HUDEP-2 (cell line): ENCODE results near the gene EEA1.
A peak's percentile ranks its signal among the peaks of the same experiment; 100 is the strongest.
"Not testable (repeated sequence)": the region's sequence is repeated elsewhere in the genome, so short reads cannot be mapped to it uniquely, and the experiment has no call there.

Experiments used
- DNase-seq, 76 experiments: peaks; one replicate each; lab custom pipeline; 2025; ENCODE audit not compliant: unreplicated experiment in 76 of 76; lab: John Stamatoyannopoulos, UW

Gene EEA1

GRCh38 chr12:92827836-92828431 lies 101.2 kb downstream of the EEA1 start:
- peak in 41 of 76 experiments; percentile 1 to 45 (median 16) for DNase-seq

GRCh38 chr12:92821142-92821541 lies 108.0 kb downstream of the EEA1 start:
- no peak for DNase-seq

GRCh38 chr12:92814584-92814983 lies 114.5 kb downstream of the EEA1 start:
- DNase-seq = no peak

GRCh38 chr12:92810370-92810769 lies 118.7 kb downstream of the EEA1 start:
- DNase-seq = no peak

GRCh38 chr12:92803903-92804302 lies 125.2 kb downstream of the EEA1 start:
- DNase-seq = no peak

- no peak for DNase-seq
These were observed 126.2 kb downstream of the EEA1 start for GRCh38 chr12:92802906-92803305.

GRCh38 chr12:92796650-92797049 lies 132.4 kb downstream of the EEA1 start:
- no peak for DNase-seq

GRCh38 chr12:92794814-92795213 lies 134.3 kb downstream of the EEA1 start:
- no peak for DNase-seq

GRCh38 chr12:92794356-92794755 lies 134.7 kb downstream of the EEA1 start:
- not testable (repeated sequence) for DNase-seq

GRCh38 chr12:92786045-92786444 lies 143.1 kb downstream of the EEA1 start:
- no peak for DNase-seq

GRCh38 chr12:92785563-92785950 lies 143.5 kb downstream of the EEA1 start:
- DNase-seq = no peak

GRCh38 chr12:92784797-92785562 lies 144.1 kb downstream of the EEA1 start:
- DNase-seq = peak in 36 of 76 experiments; percentile 1 to 79 (median 47)

- DNase-seq = no peak
These were observed 144.7 kb downstream of the EEA1 start for GRCh38 chr12:92784356-92784755.

- no peak for DNase-seq
These were observed 149.2 kb downstream of the EEA1 start for GRCh38 chr12:92779902-92780301.

- no peak for DNase-seq
These were observed 150.6 kb downstream of the EEA1 start for GRCh38 chr12:92778525-92778924.

- DNase-seq = no peak
These were observed 153.7 kb downstream of the EEA1 start for GRCh38 chr12:92775416-92775815.

- DNase-seq = no peak
These were observed 158.1 kb downstream of the EEA1 start for GRCh38 chr12:92771001-92771400.

- DNase-seq = no peak
These were observed 159.8 kb downstream of the EEA1 start for GRCh38 chr12:92769124-92769901.

GRCh38 chr12:92765871-92766270 lies 163.2 kb downstream of the EEA1 start:
- no peak for DNase-seq

GRCh38 chr12:92764831-92765230 lies 164.3 kb downstream of the EEA1 start:
- no peak for DNase-seq

GRCh38 chr12:92762773-92763172 lies 166.3 kb downstream of the EEA1 start:
- no peak for DNase-seq
